ENCODE data around the gene MINPP1.
"Not testable (repeated sequence)": the region's sequence is repeated elsewhere in the genome, so short reads cannot be mapped to it uniquely, and the experiment has no call there.

The MINPP1 gene

GRCh38 chr10:87578842-87579401 is 74.2 kb downstream of the MINPP1 start:
- DNase-seq, result no peak

GRCh38 chr10:87579563-87579962 is 74.9 kb downstream of the MINPP1 start:
- no peak for DNase-seq

GRCh38 chr10:87580016-87580415 is 75.3 kb downstream of the MINPP1 start:
- no peak for DNase-seq

- no peak for DNase-seq
Observed at GRCh38 chr10:87585565-87586514, 81.1 kb downstream of the MINPP1 start.

GRCh38 chr10:87589645-87590051 is 85.0 kb downstream of the MINPP1 start:
- DNase-seq, result no peak

GRCh38 chr10:87590705-87591588 is 86.3 kb downstream of the MINPP1 start:
- no peak for DNase-seq

GRCh38 chr10:87591589-87591886 is 86.8 kb downstream of the MINPP1 start:
- DNase-seq, result no peak

- DNase-seq, result not testable (repeated sequence)
Observed at GRCh38 chr10:87592920-87593319, 88.2 kb downstream of the MINPP1 start.

- DNase-seq, result no peak
Observed at GRCh38 chr10:87593702-87594101, 89.0 kb downstream of the MINPP1 start.

GRCh38 chr10:87594181-87594580 is 89.5 kb downstream of the MINPP1 start:
- no peak for DNase-seq

GRCh38 chr10:87594864-87595263 is 90.2 kb downstream of the MINPP1 start:
- DNase-seq, result no peak

- DNase-seq, result no peak
Observed at GRCh38 chr10:87596351-87596750, 91.7 kb downstream of the MINPP1 start.

- DNase-seq, result no peak
Observed at GRCh38 chr10:87598700-87599099, 94.0 kb downstream of the MINPP1 start.

GRCh38 chr10:87600581-87600980 is 95.9 kb downstream of the MINPP1 start:
- DNase-seq, result no peak

Data from NCI-H187 treated with DMSO at 0.1 percent for 48 hours (cell line).